Kidney (tissue), 14 donors: ENCODE results near the gene ADAMTS12. TPM values are rescaled to one million over a fixed set of nuclear protein-coding genes. Genes with fewer than 3 reads are reported as not detected.

ENCODE experiments used
- DNase-seq, 5 donors: peaks; one replicate each; pipeline ENCODE4 v3.0.0-alpha.2; 2013 to 2020
- FAIRE-seq: peaks from 2 replicates; lab custom pipeline; 2012; peaks lifted over from hg19 to GRCh38; lab: Jason Lieb, UNC
- H3K27ac ChIP-seq, 2 donors: one replicate each; pipeline ENCODE4 v1.7.0; 2013; ENCODE audit warnings: low read depth in 2 of 2, low read length in 2 of 2, inconsistent platforms in 1 of 2
- H3K27me3 ChIP-seq: one replicate; pipeline ENCODE4 v1.7.1; 2013; ENCODE audit warnings: low read length, inconsistent platforms; ENCODE audit not compliant: control insufficient read depth, insufficient read depth
- H3K36me3 ChIP-seq, 3 donors: one replicate each; pipeline versions ENCODE4 v1.7.0 to v1.7.1; 2013; ENCODE audit warnings: low read length in 3 of 3, control low read depth in 1 of 3, inconsistent platforms in 1 of 3; ENCODE audit not compliant: insufficient read depth in 3 of 3, control insufficient read depth in 2 of 3
- H3K4me1 ChIP-seq, 3 donors: one replicate each; pipeline versions ENCODE4 v1.7.0 to v1.7.1; 2013; ENCODE audit warnings: low read length in 3 of 3, inconsistent platforms in 1 of 3, low read depth in 1 of 3; ENCODE audit not compliant: control insufficient read depth in 2 of 3, insufficient read depth in 2 of 3
- H3K4me3 ChIP-seq, 3 donors: one replicate each; pipeline versions ENCODE4 v1.7.0 to v1.8.1; 2013; ENCODE audit warnings: low read length in 3 of 3, control low read depth in 1 of 3, inconsistent platforms in 1 of 3
- H3K9ac ChIP-seq, 3 donors: one replicate each; pipeline versions ENCODE4 v1.7.0 to v1.7.1; 2013; ENCODE audit warnings: low read length in 3 of 3, control low read depth in 1 of 3, inconsistent platforms in 1 of 3
- H3K9me3 ChIP-seq, 3 donors: one replicate each; pipeline versions ENCODE4 v1.7.0 to v1.7.1; 2013; ENCODE audit warnings: low read length in 3 of 3, control low read depth in 1 of 3, inconsistent platforms in 1 of 3; ENCODE audit not compliant: control insufficient read depth in 2 of 3, insufficient read depth in 1 of 3
- CTCF ChIP-seq: IDR thresholded peaks from 3 replicates; pipeline ENCODE4 v1.5.1; 2012; ENCODE audit warnings: mild to moderate bottlenecking, moderate library complexity, borderline replicate concordance; ENCODE audit not compliant: insufficient read depth; ENCODE audit errors: extremely low read depth
- intact Hi-C: fragments of 100-400 bp; cut with DNase I; formaldehyde crosslinking; loops from one replicate; pipeline ENCODE4 v1.11.1; 2022
- polyA plus RNA-seq: library from polyadenylated mRNA; stranded (reverse); fragments of 350-450 nt; fragmentation: Illumina TruSeq; extraction: RNeasy Lipid Tissue Mini Kit (QIAGEN cat#74804); gene quantifications from one replicate; pipeline ENCODE4 v1.2.3, GENCODE V29; 2014; ENCODE audit warnings: low read depth, low replicate concordance; ENCODE audit not compliant: insufficient read depth
- total RNA-seq: library from RNA; stranded (reverse); fragmentation: NEBNext Ultra II Directional; extraction: Animal tissue kit (Norgen Biotek cat#: 25700); gene quantifications from one replicate; pipeline ENCODE4 v1.2.1, GENCODE V29; 2021
- donor health status: control.
- donor health status: control.
- donor health status: control.
- donor health status: control.
- donor health status: control.
- donor health status: DM: yes; HTN: yes; CAD: no.
- donor health status: Normal renal cell carcinoma (clear cell type).

The ADAMTS12 gene
- total and polyA plus RNA-seq, 2 donors from 2014 or later = 0.75 to 2.0 TPM

- no peak for DNase-seq
- no peaks in the 10 kb centered on the region for H3K36me3 ChIP-seq
- H3K27ac ChIP-seq = no peak overlapping the region
- TF ChIP-seq CTCF = no peak
- H3K4me3 ChIP-seq = no peak overlapping the region
- intact Hi-C loops = no loop called here
- no peaks in the 10 kb centered on the region for H3K27me3 ChIP-seq
- peaks cover 0 to 5% (median 2%) of the 10 kb centered on the region in 3 donors for H3K4me1 ChIP-seq
- no peaks in the 10 kb centered on the region for H3K9me3 ChIP-seq
- no peak for FAIRE-seq
- H3K9ac ChIP-seq = no peak overlapping the region
Observed at GRCh38 chr5:33738967-33739366, 152.8 kb downstream of the ADAMTS12 start.

- no peak overlapping the region for H3K9ac ChIP-seq
- no peaks in the 10 kb centered on the region for H3K36me3 ChIP-seq
- DNase-seq (no peak), FAIRE-seq (no peak)
- intact Hi-C loops = no loop called here
- H3K4me1 ChIP-seq = peaks cover 0 to 5% (median 2%) of the 10 kb centered on the region in 3 donors
- H3K9me3 ChIP-seq = no peaks in the 10 kb centered on the region
- H3K27me3 ChIP-seq = no peaks in the 10 kb centered on the region
- TF ChIP-seq CTCF = no peak
- no peak overlapping the region for H3K27ac ChIP-seq
- no peak overlapping the region for H3K4me3 ChIP-seq
Observed at GRCh38 chr5:33738097-33738496, 153.7 kb downstream of the ADAMTS12 start.

- FAIRE-seq (no peak), DNase-seq (no peak)
- no peaks in the 10 kb centered on the region for H3K27me3 ChIP-seq
- no peak overlapping the region for H3K27ac ChIP-seq
- H3K36me3 ChIP-seq = no peaks in the 10 kb centered on the region
- intact Hi-C loops = no loop called here
- H3K4me3 ChIP-seq = no peak overlapping the region
- H3K9me3 ChIP-seq = no peaks in the 10 kb centered on the region
- peaks cover 0 to 5% (median 2%) of the 10 kb centered on the region in 3 donors for H3K4me1 ChIP-seq
- H3K9ac ChIP-seq = no peak overlapping the region
- TF ChIP-seq CTCF = no peak
Observed at GRCh38 chr5:33737697-33738096, 154.1 kb downstream of the ADAMTS12 start.

GRCh38 chr5:33737284-33737683 lies 154.5 kb downstream of the ADAMTS12 start:
- H3K9ac ChIP-seq = no peak overlapping the region
- intact Hi-C loops = no loop called here
- H3K9me3 ChIP-seq = no peaks in the 10 kb centered on the region
- H3K27me3 ChIP-seq = no peaks in the 10 kb centered on the region
- no peaks in the 10 kb centered on the region for H3K36me3 ChIP-seq
- H3K4me1 ChIP-seq = peaks cover 0 to 5% (median 2%) of the 10 kb centered on the region in 3 donors
- DNase-seq (no peak), FAIRE-seq (no peak)
- no peak overlapping the region for H3K27ac ChIP-seq
- H3K4me3 ChIP-seq = no peak overlapping the region
- TF ChIP-seq CTCF = no peak
